Uterus (tissue), 2 donors: ENCODE measurements around the gene CYSRT1.

Experiments
- CTCF ChIP-seq, 4 experiments: fragments of 200-600 bp in 2 of 4; fragments of 450-650 bp in 2 of 4; sonication (generic) in 2 of 4; IDR thresholded peaks; one replicate each; pipeline ENCODE4 v1.5.1; 2016 to 2019; ENCODE audit warnings: antibody characterized with exemption in 4 of 4, mild to moderate bottlenecking in 2 of 4, moderate library complexity in 1 of 4
- POLR2A ChIP-seq, 2 donors: fragments of 450-650 bp; IDR thresholded peaks; one replicate each; pipeline ENCODE4 v1.6.1; 2016; ENCODE audit warnings: antibody characterized with exemption in 2 of 2, mild to moderate bottlenecking in 1 of 2, moderate library complexity in 1 of 2

- TF ChIP-seq POLR2A (IDR thresholded peaks at IDR 0.05) (no peak), CTCF (IDR thresholded peaks at IDR 0.05) (no peak)
Observed at GRCh38 chr9:137214620-137215019, 10.4 kb upstream of the CYSRT1 start.
